Glomerular endothelial cell (primary cell): ENCODE results near the gene ALLC. TPM values are rescaled to one million over a fixed set of nuclear protein-coding genes. Genes with fewer than 3 reads are reported as not detected.

Source experiments
- DNase-seq: peaks from one replicate; pipeline ENCODE4 v3.0.0-alpha.2; 2011; ENCODE audit warnings: low read depth, low spot score; ENCODE audit errors: extremely low read depth
- total RNA-seq: library from RNA; depleted of rRNA; stranded (reverse); fragments of >200 nt; gene quantifications from 2 replicates; pipeline ENCODE4 v1.2.3, GENCODE V29; 2015

Gene ALLC
- total RNA-seq, 1 donor from 2014 or later: not detected

DNA sequence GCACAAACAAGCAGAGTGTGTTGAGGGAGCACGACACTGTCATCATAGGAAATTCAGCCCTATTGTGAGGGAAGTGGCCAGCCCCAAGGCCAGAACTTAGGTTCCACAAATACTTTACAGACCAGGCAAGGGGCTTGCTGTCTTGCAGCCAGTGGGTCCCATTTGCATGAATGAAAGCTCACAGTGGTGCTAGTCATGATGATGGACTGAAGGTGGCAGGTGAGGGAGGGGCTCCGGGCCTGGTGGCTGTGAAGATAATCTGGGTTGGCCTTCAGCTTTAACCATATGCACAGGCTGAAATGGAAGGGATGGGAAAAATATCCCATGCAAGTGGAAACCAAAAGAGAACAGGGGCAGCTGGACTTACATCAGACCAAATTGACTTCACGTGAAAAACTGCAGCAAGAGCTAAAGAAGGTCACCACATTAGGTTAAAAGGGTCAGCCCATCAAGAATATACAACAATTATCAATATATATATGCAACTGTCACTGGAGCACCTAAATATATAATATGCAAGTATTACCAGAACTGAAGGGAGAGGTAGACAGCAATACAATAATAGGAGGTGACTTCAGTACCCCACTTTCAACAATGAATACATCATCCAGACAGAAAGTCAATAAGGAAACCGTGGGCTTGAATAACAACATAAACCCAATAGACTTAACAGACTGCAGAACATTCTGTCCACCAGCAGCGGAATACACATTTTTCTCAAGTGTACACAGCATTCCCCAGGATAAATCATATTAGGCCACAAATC is 84.9 kb downstream of the ALLC start:
- DNase-seq: no peak

GRCh38 chr2:3743951-3744555 is 86.1 kb downstream of the ALLC start:
- no peak for DNase-seq

- DNase-seq: no peak
These were observed 87.9 kb downstream of the ALLC start for GRCh38 chr2:3745920-3746319.

DNA sequence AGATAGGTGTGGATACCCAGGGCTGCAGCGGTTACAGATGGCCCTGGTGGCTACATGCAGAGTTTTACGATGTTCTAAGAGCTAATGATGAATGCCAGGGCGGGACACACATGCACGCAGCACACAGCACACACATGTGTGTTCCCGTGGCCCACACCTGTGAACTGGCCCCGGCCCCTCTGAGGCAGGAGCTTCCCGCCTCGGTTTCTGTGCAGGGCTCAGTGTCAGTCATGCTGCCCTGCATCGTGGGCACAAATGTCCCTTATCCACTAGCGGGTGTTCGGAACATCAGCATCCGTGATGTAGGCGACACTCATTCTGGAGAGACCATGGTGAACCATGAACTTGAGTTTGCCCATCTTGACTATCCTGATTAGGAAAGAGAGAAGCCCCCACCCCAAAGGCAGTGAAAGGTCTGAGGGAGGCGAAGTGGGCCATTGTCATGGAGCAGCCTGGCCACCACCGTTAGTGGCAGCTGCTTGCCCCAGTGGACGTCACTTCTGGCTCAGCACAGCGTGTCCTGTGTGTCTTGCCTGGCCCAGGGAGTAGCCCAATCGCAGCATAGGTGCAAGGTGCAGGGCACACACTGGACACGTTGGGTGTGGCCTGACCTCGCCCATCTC is 89.1 kb downstream of the ALLC start:
- no peak for DNase-seq

DNA sequence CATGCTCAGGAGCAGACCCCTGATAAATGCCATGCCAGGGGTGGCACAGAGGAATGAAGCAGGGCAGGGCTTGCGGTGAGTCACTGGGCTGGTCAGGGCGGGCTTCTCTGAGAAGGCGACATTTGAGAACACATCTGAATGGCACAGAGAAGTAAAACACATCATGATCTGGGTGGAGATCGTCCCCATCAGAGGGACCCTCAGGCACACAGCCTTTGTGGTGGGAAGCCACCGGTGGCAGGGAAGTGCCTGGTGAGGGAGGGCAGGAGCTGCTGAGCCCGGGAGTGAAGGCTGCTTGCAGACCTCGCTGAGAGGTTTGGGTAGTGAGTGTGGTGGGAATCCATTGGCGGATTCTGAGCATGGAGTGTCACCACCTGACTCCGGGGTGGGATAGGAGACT is 89.8 kb downstream of the ALLC start:
- no peak for DNase-seq

- DNase-seq: no peak
These were observed 91.2 kb downstream of the ALLC start for GRCh38 chr2:3749201-3749600.

- no peak for DNase-seq
These were observed 93.3 kb downstream of the ALLC start for GRCh38 chr2:3751251-3751650.

DNA sequence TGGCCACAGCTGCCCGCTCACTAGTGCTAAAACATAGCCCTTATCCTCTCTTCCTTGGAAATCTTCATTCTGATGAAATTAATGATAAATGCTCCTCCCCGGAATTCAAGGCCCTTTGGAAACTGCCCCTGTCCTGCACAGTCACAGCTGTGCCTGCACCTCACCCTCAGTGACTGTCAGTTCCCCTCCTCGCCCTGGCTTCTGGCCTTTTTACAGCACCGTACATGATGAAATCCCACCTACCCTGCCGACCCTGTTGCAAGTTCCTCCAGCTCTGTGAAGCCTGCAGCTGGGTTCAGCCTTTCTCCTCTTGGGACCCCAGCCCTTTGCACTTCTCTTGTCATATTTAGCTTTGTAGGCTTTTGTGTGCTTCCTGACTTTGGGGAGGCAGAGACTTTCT is 93.8 kb downstream of the ALLC start:
- no peak for DNase-seq

Other genes starting within 250 kb of the ALLC start
- 42.5 and 48.5 TPM in 2 replicates for gene ADI1, start 138.7 kb upstream of the ALLC start, total RNA-seq
- gene RNASEH1, start 99.9 kb upstream of the ALLC start, total RNA-seq: 20.8 and 24.6 TPM in 2 replicates
- 2,854 and 3,812 TPM in 2 replicates for gene RPS7, start 82.9 kb upstream of the ALLC start, total RNA-seq
- 0.29 TPM in 1 of 2 replicates, not detected in the other for gene COLEC11, start 63.1 kb upstream of the ALLC start, total RNA-seq
- gene DCDC2C, start 45.4 kb downstream of the ALLC start, total RNA-seq: not detected in 2 replicates